T-helper 2 cell treated with Interferon-gamma antibody and Interleukin-4, amounts not matched to agents 5 μg/mL and 100 μg/mL, for 36 hours (primary cell): Measurements from ENCODE around the gene ZMAT2.
A peak's percentile ranks its signal among the peaks of the same experiment; 100 is the strongest.
"Not testable (repeated sequence)": the region's sequence is repeated elsewhere in the genome, so short reads cannot be mapped to it uniquely, and the experiment has no call there.

Source experiments
- DNase-seq: peaks from one replicate; pipeline ENCODE4 v3.0.0; 2021; ENCODE audit warnings: low spot score
- H3K27ac Mint-ChIP-seq: one replicate; pipeline ENCODE4 v1.8.0; 2021; ENCODE audit warnings: mild to moderate bottlenecking, mixed read lengths
- H3K27me3 Mint-ChIP-seq: one replicate; pipeline ENCODE4 v1.8.0; 2021; ENCODE audit warnings: low read depth, mixed read lengths
- H3K36me3 Mint-ChIP-seq: one replicate; pipeline ENCODE4 v1.8.0; 2021; ENCODE audit warnings: low read depth, mixed read lengths
- H3K4me1 Mint-ChIP-seq: one replicate; pipeline ENCODE4 v1.8.0; 2021; ENCODE audit warnings: low read depth, mixed read lengths
- H3K4me3 Mint-ChIP-seq: one replicate; pipeline ENCODE4 v1.8.0; 2022; ENCODE audit warnings: mild to moderate bottlenecking, moderate library complexity, mixed read lengths
- H3K9me3 Mint-ChIP-seq: one replicate; pipeline ENCODE4 v1.8.0; 2021; ENCODE audit warnings: mixed read lengths

ZMAT2 gene

DNA sequence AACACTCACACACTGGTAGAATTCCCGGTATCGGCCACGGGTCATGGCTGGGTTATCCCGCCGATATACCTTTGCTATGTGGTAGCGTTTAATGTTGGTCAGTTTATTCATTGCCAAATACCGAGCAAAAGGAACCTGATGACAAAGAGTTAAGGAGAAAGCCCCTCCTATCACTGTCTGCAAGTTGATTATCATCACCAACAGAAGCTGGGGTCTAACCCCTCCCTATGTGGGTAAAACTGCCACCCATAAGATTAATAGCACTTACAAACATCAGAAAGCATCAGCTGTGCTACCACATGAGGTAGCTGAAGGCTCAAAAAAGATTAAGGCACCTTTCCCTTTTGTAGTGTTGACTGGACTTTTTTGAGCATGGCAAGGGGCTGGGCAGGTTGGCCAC is 21.3 kb upstream of the ZMAT2 start:
- peaks cover 44% of the 10 kb centered on the region for H3K36me3 Mint-ChIP-seq
- no peaks in the 10 kb centered on the region for H3K27me3 Mint-ChIP-seq
- H3K4me3 Mint-ChIP-seq = no peak overlapping the region
- no peak for DNase-seq
- H3K27ac Mint-ChIP-seq = no peak overlapping the region
- H3K4me1 Mint-ChIP-seq = no peaks in the 10 kb centered on the region
- no peaks in the 10 kb centered on the region for H3K9me3 Mint-ChIP-seq

DNA sequence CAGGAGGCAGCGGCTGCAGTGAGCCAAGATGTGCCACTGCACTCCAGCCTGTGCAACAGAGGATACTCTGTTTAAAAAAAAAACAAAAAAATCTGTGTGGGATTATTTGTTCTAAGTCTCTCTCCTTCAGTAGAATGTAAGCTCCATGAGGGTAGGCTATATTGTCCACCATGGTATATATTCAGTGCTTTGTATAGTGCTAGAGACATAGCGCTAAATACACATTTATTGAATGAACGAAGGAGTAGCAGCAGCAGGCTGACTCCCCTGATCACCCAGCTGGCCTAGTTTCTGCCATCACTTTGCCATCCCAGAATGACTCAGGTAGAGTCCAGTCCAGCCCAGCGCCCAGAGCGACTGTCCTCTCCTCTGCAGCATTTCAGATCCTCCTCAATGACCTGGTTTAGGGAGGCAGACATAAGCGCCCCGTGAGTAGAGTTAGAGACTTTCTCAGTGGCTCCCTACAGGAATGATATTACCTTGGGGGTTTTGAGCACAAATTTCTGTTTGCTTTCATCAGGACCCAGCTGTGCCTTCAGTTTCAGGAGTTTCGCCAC is 9.8 kb upstream of the ZMAT2 start:
- H3K27ac Mint-ChIP-seq = peak overlapping the region; percentile 95
- no peaks in the 10 kb centered on the region for H3K9me3 Mint-ChIP-seq
- H3K27me3 Mint-ChIP-seq = no peaks in the 10 kb centered on the region
- peak overlapping the region; percentile 100 for H3K4me3 Mint-ChIP-seq
- DNase-seq = no peak
- peaks cover 36% of the 10 kb centered on the region for H3K36me3 Mint-ChIP-seq
- peaks cover 25% of the 10 kb centered on the region for H3K4me1 Mint-ChIP-seq

DNA sequence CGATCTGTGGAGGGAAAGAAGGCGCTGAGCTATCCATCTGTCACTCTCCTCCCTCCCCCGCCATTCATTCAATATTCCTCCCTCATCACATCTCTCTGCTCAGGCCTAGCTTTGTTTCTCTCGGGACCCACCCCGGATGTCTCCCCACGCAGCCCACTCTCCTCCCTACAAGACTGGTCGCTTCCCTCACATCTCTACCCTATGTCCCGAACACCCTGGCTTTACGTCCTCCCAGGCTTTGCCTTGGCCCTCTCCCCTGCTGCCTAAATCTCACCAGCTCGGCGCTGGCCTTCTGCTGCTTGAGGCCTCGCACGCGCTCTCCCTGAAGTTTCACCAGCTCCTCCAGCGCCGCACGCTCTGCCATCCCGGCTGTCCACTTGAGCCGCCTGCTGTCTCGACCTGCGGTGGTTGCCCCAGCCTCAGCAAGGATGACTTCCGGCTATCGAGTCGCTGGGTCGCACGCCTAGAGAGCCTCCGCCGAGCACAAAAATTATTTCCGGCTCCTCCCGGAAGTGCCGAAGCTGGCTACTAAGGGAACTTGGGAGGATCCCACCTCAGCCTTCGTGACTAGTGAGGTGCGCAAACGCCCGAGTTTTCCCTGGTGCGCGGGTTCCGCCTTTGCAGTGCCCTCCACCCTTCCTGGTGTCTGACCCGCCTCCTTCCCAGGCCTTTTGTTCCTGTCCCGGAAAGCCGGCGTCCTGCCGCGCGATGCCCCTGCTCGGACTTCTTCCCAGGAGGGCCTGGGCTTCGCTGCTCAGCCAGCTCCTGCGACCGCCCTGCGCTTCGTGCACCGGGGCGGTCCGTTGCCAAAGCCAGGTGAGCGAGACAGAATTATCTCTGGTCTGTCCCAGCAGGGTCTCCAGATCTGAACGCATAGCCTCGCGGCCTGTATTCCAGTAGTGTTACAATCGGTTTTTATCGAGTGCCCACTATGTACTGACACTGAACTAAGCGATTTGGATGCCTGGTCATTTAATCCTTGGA is 9.0 kb upstream of the ZMAT2 start, which contains the start of the genes HARS1 and HARS2:
TSS of gene HARS1 (minus strand) at position 430 of the 984 bp plus-strand sequence. CDS start at position 364, 66 bp downstream.
TSS of gene HARS2 (plus strand) at position 515 of the 984 bp plus-strand sequence. CDS start at position 709, 194 bp downstream.
- peaks cover 25% of the 10 kb centered on the region for H3K4me1 Mint-ChIP-seq
- peak within 1 kb of the TSS; percentile 95 for H3K27ac Mint-ChIP-seq
- H3K4me3 Mint-ChIP-seq = peak within 1 kb of the TSS; percentile 100
- peak; percentile 89 for DNase-seq
- no peaks in the 10 kb centered on the region for H3K9me3 Mint-ChIP-seq
- peaks cover 43% of the 10 kb centered on the region for H3K36me3 Mint-ChIP-seq
- no peaks in the 10 kb centered on the region for H3K27me3 Mint-ChIP-seq

DNA sequence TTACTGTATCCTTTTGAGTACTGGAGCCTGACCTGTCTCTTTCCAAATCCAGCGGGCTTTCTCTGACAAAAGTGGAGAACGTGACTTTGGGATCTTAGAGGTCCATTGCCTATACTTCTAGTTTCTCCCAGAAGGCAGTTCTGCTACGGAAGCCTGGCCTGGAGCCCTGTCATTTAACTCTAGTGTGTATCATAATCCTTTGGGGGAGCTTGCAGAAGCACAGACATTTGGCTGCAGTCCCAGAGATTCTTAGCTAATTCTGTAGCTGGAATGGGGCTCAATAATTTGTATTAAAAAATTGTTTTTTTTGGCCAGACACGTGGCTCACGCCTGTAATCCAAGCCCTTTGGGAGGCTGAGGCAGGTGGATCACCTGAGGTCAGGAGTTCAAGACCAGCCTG is 6.0 kb upstream of the ZMAT2 start:
- H3K36me3 Mint-ChIP-seq = peaks cover 56% of the 10 kb centered on the region
- no peak overlapping the region for H3K27ac Mint-ChIP-seq
- no peaks in the 10 kb centered on the region for H3K27me3 Mint-ChIP-seq
- peaks cover 19% of the 10 kb centered on the region for H3K4me1 Mint-ChIP-seq
- no peak for DNase-seq
- H3K4me3 Mint-ChIP-seq = no peak overlapping the region
- H3K9me3 Mint-ChIP-seq = no peaks in the 10 kb centered on the region

DNA sequence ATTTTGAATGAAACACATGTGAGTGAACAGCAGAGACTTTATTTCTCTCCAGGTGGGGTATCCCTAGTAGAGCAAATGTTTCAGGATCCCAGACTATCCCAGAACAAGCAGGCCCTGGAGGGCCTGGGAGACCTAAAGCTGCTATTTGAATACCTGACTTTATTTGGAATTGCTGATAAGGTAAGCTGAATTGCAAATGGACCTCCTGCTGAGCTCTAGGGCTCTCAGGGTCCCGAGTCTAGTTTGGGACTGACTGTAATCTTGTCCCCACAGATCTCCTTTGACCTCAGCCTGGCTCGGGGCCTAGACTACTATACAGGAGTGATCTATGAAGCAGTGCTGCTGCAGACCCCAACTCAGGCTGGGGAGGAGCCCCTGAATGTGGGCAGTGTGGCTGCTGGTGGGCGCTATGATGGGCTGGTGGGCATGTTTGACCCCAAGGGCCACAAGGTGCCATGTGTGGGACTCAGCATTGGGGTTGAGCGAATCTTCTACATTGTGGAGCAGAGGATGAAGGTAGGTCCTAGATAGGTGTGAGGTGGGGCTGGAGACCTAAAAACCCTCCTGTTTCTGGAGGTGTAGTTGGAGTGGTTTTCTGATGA is 3.3 kb upstream of the ZMAT2 start:
- Mint-ChIP-seq H3K9me3 (no peaks in the 10 kb centered on the region), H3K4me1 (peaks cover 26% of the 10 kb centered on the region), H3K27me3 (no peaks in the 10 kb centered on the region), H3K4me3 (no peak overlapping the region), H3K36me3 (peaks cover 54% of the 10 kb centered on the region), H3K27ac (no peak overlapping the region)
- DNase-seq = no peak

DNA sequence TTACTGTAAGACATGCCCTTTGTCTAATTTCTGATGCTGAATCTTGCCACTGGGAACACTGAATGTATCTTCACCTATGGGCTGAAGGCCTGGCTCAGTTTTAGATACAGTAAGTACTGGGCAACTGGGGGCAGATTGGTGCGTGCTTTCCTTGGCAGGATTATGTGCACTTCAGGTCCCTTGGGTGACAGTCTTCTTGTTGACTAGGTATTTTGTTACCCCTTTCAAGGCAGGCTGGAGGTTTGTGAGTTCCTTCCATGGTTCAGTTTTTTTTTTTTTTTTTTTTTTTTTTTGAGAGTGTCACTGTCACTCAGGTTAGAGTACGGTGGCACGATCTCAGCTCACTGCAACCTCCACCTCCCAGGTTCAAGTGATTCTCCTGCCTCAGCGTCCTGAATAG is 7.6 kb downstream of the ZMAT2 start:
- Mint-ChIP-seq H3K36me3 (peaks cover 26% of the 10 kb centered on the region), H3K27me3 (peaks cover 5% of the 10 kb centered on the region), H3K4me1 (peaks cover 20% of the 10 kb centered on the region), H3K4me3 (no peak overlapping the region), H3K9me3 (no peaks in the 10 kb centered on the region), H3K27ac (no peak overlapping the region)
- DNase-seq = no peak

DNA sequence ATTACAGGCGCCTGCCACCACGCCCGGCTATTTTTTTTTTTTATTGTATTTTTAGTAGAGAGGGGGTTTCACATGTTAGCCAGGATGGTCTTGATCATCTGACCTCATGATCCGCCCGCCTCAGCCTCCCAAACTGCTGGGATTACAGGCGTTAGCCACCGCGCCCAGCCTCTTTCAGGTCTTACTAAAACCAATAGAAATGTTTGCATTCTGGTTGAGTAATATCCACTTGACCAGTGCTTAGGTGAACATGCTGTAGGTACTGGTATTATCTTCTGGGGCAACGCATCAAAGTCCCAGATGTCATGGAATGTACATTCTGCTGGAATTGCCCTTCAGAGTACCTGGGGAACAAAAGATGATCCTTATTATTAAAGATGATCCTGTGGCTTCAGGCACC is 8.5 kb downstream of the ZMAT2 start:
- not testable (repeated sequence) for DNase-seq, H3K27me3 Mint-ChIP-seq, H3K9me3 Mint-ChIP-seq, H3K27ac Mint-ChIP-seq
- Mint-ChIP-seq H3K36me3 (peaks cover 22% of the 10 kb centered on the region), H3K4me3 (peak overlapping the region; percentile 71), H3K4me1 (peaks cover 20% of the 10 kb centered on the region)

DNA sequence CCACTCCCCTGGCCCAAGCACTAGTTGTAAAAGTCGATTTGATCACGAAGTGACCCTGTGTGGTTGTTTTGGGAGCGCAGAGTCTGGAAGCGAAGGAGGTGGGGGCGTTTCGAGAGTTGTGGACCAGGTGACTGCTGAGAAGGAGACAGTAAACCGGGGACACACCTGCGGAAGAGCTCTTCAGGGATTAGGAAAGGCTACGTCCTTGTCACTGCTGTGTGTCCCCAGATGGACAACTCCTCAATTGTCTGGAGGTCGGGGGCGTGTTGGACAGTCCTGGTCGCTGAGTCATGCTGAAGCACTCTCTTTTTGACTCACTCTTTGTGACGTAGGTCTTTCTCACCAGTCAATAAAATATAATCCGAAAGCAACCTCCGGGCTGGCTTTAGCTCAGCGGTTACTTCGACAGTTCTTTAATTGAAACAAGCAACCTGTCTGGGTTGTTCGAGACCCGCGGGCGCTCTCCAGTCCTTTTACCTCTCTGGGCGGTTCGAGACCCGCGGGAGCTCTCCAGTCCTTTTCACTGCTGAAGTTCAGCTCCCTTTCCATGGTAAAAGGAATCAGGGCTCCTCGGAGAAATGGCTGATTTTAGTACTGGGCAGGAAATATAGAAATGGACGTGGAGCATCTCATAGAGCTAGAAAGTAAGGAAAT is 10.8 kb downstream of the ZMAT2 start:
- Mint-ChIP-seq H3K4me1 (peaks cover 20% of the 10 kb centered on the region), H3K9me3 (no peaks in the 10 kb centered on the region), H3K27me3 (peaks cover 7% of the 10 kb centered on the region), H3K4me3 (peak overlapping the region; percentile 98), H3K36me3 (peaks cover 7% of the 10 kb centered on the region), H3K27ac (peak overlapping the region; percentile 98)
- DNase-seq = peak; percentile 90

DNA sequence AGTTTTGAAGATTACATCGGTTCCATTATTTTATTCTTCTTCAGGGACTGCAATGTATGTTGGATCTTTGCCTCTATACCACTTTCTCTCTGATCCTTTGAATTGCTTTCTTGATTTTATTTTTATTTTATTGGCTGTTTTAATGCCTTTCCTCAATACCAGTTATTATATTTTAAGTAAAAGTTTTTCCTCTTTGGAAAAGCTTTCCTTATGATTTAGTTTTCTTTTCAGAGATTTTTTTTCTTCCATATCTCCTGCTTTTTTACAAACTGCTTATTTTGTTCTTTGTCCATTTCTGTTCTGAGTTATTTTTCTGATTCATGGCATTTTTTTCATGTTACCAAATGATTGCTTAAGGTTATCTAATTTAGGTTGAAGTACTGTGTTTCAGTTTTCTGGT is 11.5 kb downstream of the ZMAT2 start:
- Mint-ChIP-seq H3K4me3 (peak overlapping the region; percentile 98), H3K27ac (peak overlapping the region; percentile 64), H3K36me3 (peaks cover 2% of the 10 kb centered on the region), H3K27me3 (peaks cover 7% of the 10 kb centered on the region), H3K9me3 (no peaks in the 10 kb centered on the region), H3K4me1 (peaks cover 20% of the 10 kb centered on the region)
- DNase-seq = no peak

DNA sequence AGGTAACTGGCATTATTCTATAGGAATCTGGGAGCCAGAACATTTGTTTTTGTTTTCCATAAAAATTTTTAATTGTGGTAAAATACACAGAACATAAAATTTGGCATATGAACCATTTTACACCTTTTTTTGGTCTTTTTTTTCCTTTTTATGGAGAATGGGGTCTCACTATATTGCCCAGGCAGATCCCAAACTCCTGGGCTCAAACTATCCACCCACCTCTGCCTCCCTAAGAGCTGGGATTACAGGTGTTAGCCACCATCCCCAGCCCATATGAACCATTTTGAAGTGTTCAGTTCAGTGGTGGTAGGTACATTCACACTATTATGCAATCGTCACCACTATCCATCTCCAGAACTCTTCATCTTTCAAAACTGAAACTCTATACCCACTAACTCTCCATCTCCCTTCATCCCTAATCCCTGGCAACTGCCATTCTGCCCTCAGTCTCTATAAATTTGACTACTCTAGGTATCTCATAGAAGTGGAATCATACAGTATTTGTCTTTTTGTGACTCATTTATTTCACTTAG is 13.4 kb downstream of the ZMAT2 start:
- Mint-ChIP-seq H3K4me1 (peaks cover 22% of the 10 kb centered on the region), H3K27me3 (peaks cover 7% of the 10 kb centered on the region), H3K27ac (no peak overlapping the region), H3K9me3 (no peaks in the 10 kb centered on the region), H3K4me3 (no peak overlapping the region), H3K36me3 (peaks cover 2% of the 10 kb centered on the region)
- no peak for DNase-seq

DNA sequence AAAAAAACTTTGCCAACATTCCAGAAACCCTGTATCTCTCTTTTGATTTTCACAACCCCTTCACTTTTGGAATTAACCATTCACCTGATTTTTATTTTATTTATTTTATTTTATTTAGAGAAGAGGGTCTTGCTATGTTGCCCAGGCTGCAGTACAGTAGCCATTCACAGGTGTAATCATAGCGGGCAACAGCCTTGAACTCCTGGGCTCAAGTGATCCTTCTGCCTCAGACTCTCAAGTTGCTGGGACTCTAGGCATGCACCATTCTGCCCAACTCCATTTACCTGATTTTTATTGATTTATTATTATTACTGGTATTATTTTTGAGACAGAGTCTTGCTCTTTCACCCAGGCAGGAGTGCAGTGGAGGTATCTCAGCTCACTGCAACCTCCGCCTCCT is 16.0 kb downstream of the ZMAT2 start:
- peaks cover 13% of the 10 kb centered on the region for H3K4me1 Mint-ChIP-seq
- not testable (repeated sequence) for H3K36me3 Mint-ChIP-seq, H3K27me3 Mint-ChIP-seq, H3K9me3 Mint-ChIP-seq, DNase-seq, H3K4me3 Mint-ChIP-seq, H3K27ac Mint-ChIP-seq

DNA sequence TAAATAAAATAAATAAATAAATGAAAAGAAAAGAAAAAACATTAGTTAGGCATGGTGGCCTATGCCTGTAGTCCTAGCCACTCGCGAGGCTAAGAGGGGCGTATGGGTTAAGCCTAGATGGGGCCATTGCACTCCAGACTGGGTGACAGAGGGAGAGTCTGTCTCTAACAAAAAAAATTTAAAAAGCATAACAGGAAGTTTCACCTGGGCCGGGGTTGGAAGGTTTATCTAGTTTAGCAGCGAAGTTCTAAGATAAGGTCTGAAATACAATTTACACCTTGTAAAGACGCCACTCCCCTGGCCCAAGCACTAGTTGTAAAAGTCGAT is 18.0 kb downstream of the ZMAT2 start:
- H3K27ac Mint-ChIP-seq = peak overlapping the region; percentile 42
- no peak for DNase-seq
- peak overlapping the region; percentile 34 for H3K4me3 Mint-ChIP-seq
- peaks cover 4% of the 10 kb centered on the region for H3K4me1 Mint-ChIP-seq
- H3K27me3 Mint-ChIP-seq = peaks cover 8% of the 10 kb centered on the region
- H3K9me3 Mint-ChIP-seq = no peaks in the 10 kb centered on the region
- H3K36me3 Mint-ChIP-seq = no peaks in the 10 kb centered on the region

DNA sequence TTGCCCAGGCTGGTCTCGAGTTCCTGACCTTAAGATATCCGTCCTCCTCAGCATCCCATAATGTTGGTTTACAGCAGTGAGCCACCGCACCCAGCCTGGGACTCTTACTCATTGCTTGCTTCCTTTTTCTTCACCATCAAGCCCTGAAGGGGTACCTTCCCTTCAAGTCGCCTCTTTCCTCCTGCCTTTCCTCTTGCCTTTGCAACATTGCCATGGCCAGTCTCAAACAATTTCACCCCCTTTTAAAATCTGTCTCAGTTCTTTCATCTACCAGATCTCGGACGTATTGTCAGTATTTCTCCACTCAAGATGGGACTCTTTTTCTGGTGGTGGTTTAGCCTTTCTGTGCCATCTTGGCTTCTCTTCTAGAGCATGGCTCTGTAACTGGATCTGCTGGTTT is 20.5 kb downstream of the ZMAT2 start:
- H3K4me1 Mint-ChIP-seq, H3K27ac Mint-ChIP-seq, DNase-seq, H3K9me3 Mint-ChIP-seq, H3K36me3 Mint-ChIP-seq, H3K4me3 Mint-ChIP-seq: not testable (repeated sequence)
- H3K27me3 Mint-ChIP-seq = peaks cover 15% of the 10 kb centered on the region
